ENCODE data around the gene AJUBA.

- TF ChIP-seq CTCF (IDR thresholded peaks at IDR 0.05) = no peak
- TF ChIP-seq EP300 (IDR thresholded peaks at IDR 0.05) = no peak
These were observed 11.2 kb downstream of the AJUBA start for GRCh38 chr14:22971152-22971551.

All from tibial nerve (tissue), 4 donors.